Activated T-cell treated with anti-CD3 and anti-CD28 coated beads for 1 hour (primary cell): ENCODE results near the gene SLC38A7.

ENCODE experiments used
- DNase-seq: peaks from one replicate; pipeline ENCODE4 v3.0.0-alpha.2; 2020; ENCODE audit warnings: low read depth

The SLC38A7 gene

GRCh38 chr16:58636466-58636865, 48.1 kb downstream of the SLC38A7 start:
- DNase-seq: no peak

GRCh38 chr16:58635502-58635901, 49.1 kb downstream of the SLC38A7 start:
- DNase-seq: no peak

- no peak for DNase-seq
Measured at GRCh38 chr16:58634265-58634802, 50.2 kb downstream of the SLC38A7 start.

GRCh38 chr16:58629733-58630640, 54.6 kb downstream of the SLC38A7 start, which contains the start of gene CNOT1:
TSS of gene CNOT1 (minus strand) at chr16:58629826. CDS start at chr16:58599337, 30,489 bp downstream.
- DNase-seq: peak; percentile 94

GRCh38 chr16:58628845-58629732, 55.5 kb downstream of the SLC38A7 start:
- peak; percentile 33 for DNase-seq

GRCh38 chr16:58624209-58624608, 60.4 kb downstream of the SLC38A7 start:
- DNase-seq: no peak

GRCh38 chr16:58620396-58620795, 64.2 kb downstream of the SLC38A7 start:
- DNase-seq: no peak

GRCh38 chr16:58615280-58615679, 69.3 kb downstream of the SLC38A7 start:
- DNase-seq: no peak
